Skin of body (tissue), 3 donors: ENCODE measurements around the gene HRAS. TPM values are rescaled to one million over a fixed set of nuclear protein-coding genes. Genes with fewer than 3 reads are reported as not detected.

Experiments
- DNase-seq: peaks from one replicate; lab custom pipeline; 2025; lab: John Stamatoyannopoulos, UW
- small RNA-seq: library from RNA; depleted of rRNA; stranded (forward); fragments of <200 nt; gene quantifications from one replicate; pipeline ENCODE3, GENCODE V24; 2014; ENCODE audit warnings: low replicate concordance
- total RNA-seq: library from RNA; depleted of rRNA; stranded (reverse); fragments of >200 nt; gene quantifications from one replicate; pipeline ENCODE4 v1.2.3, GENCODE V29; 2014

Gene HRAS
- total RNA-seq, 1 donor from 2014 or later = 27.9 TPM

GRCh38 chr11:497565-498296, 37.6 kb downstream of the HRAS start:
- DNase-seq = no peak

GRCh38 chr11:496834-497564, 38.4 kb downstream of the HRAS start:
- DNase-seq = no peak

GRCh38 chr11:495537-495931, 39.8 kb downstream of the HRAS start:
- no peak for DNase-seq

GRCh38 chr11:494761-495536, 40.4 kb downstream of the HRAS start:
- no peak for DNase-seq

GRCh38 chr11:492427-493226, 42.7 kb downstream of the HRAS start:
- DNase-seq = no peak

- no peak for DNase-seq
These were observed 44.0 kb downstream of the HRAS start for GRCh38 chr11:491358-491757.

GRCh38 chr11:490930-491260, 44.5 kb downstream of the HRAS start:
- DNase-seq = no peak

- no peak for DNase-seq
These were observed 45.0 kb downstream of the HRAS start for GRCh38 chr11:490186-490929.

- no peak for DNase-seq
These were observed 45.7 kb downstream of the HRAS start for GRCh38 chr11:489610-490185.

- DNase-seq = no peak
These were observed 46.4 kb downstream of the HRAS start for GRCh38 chr11:488992-489391.

GRCh38 chr11:488579-488978, 46.8 kb downstream of the HRAS start:
- DNase-seq = no peak

- no peak for DNase-seq
These were observed 47.3 kb downstream of the HRAS start for GRCh38 chr11:488062-488461.

- DNase-seq = no peak
These were observed 47.8 kb downstream of the HRAS start for GRCh38 chr11:487571-488021.

GRCh38 chr11:486189-486588, 49.2 kb downstream of the HRAS start:
- DNase-seq = no peak

GRCh38 chr11:484616-485015, 50.8 kb downstream of the HRAS start:
- DNase-seq = no peak

Small RNA genes within 50 kb of the gene (small RNA-seq; reads per million reads assigned to genes)
- gene MIR210 = 9.2 reads per million, percentile 92 among the genes with 10 or more reads in this experiment

Other genes starting within 250 kb of the HRAS start
- 9.0 TPM for gene PGGHG, start 246.4 kb downstream of the HRAS start, total RNA-seq
- not detected for gene IFITM5, start 236.1 kb downstream of the HRAS start, total RNA-seq
- gene IFITM2, start 227.8 kb downstream of the HRAS start, total RNA-seq = 20.4 TPM
- 17.0 TPM for gene IFITM1, start 221.5 kb downstream of the HRAS start, total RNA-seq
- 40.1 TPM for gene IFITM3, start 214.7 kb downstream of the HRAS start, total RNA-seq
- 10.8 TPM for gene B4GALNT4, start 166.1 kb downstream of the HRAS start, total RNA-seq
- 71.2 TPM for gene PKP3, start 141.4 kb downstream of the HRAS start, total RNA-seq
- 9.5 TPM for gene SIGIRR, start 120.6 kb downstream of the HRAS start, total RNA-seq
- 7.3 TPM for gene ANO9, start 93.6 kb downstream of the HRAS start, total RNA-seq
- gene PTDSS2, start 85.3 kb downstream of the HRAS start, total RNA-seq = 14.1 TPM
- gene RNH1, start 28.3 kb downstream of the HRAS start, total RNA-seq = 83.8 TPM
- 0.69 TPM for gene LRRC56, start 2.0 kb upstream of the HRAS start, total RNA-seq
- gene LMNTD2, start 25.2 kb upstream of the HRAS start, total RNA-seq = 0.69 TPM
- 7.7 TPM for gene RASSF7, start 25.4 kb upstream of the HRAS start, total RNA-seq
- 18.8 TPM for gene PHRF1, start 40.9 kb upstream of the HRAS start, total RNA-seq
- gene IRF7, start 80.4 kb upstream of the HRAS start, total RNA-seq = 6.6 TPM
- gene CDHR5, start 89.4 kb upstream of the HRAS start, total RNA-seq = not detected
- 2.6 TPM for gene SCT, start 91.6 kb upstream of the HRAS start, total RNA-seq
- gene DRD4, start 101.7 kb upstream of the HRAS start, total RNA-seq = not detected
- 15.7 TPM for gene DEAF1, start 159.6 kb upstream of the HRAS start, total RNA-seq
- gene TMEM80, start 160.2 kb upstream of the HRAS start, total RNA-seq = 7.8 TPM
- gene EPS8L2, start 170.7 kb upstream of the HRAS start, total RNA-seq = 35.6 TPM
- gene TALDO1, start 211.9 kb upstream of the HRAS start, total RNA-seq = 134 TPM
- 15.3 TPM for gene GATD1, start 241.9 kb upstream of the HRAS start, total RNA-seq